GM10248 (cell line): ENCODE results near the gene HSP90AB1.
A peak's percentile ranks its signal among the peaks of the same experiment; 100 is the strongest.

Experiments
- CTCF ChIA-PET: fragments of 300-600 bp; sonication (Branson Sonifier 250); formaldehyde crosslinking; extraction: SDS; loops from one replicate; lab custom pipeline; 2021; ENCODE audit warnings: antibody characterized with exemption; lab: Yijun Ruan, JAX
- POLR2A ChIA-PET: fragments of 350-650 bp; sonication (Branson Sonifier 250); formaldehyde crosslinking; extraction: SDS; loops from one replicate; lab custom pipeline; 2020; ENCODE audit warnings: antibody characterized with exemption; lab: Yijun Ruan, JAX
- DNase-seq: peaks from one replicate; pipeline ENCODE4 v3.0.0; 2012; ENCODE audit errors: extremely low spot score
- CTCF ChIP-seq: IDR thresholded peaks from 2 replicates; pipeline ENCODE4 v1.5.1; 2012; ENCODE audit warnings: mild to moderate bottlenecking, low read depth; ENCODE audit errors: extremely low read depth, missing control alignments, control extremely low read depth

The HSP90AB1 gene

GRCh38 chr6:44255871-44256774, 9.2 kb downstream of the HSP90AB1 start:
- ChIA-PET POLR2A (interaction anchor here (0.7 to 3.7 kb wide), 8 partner anchors 9 to 131 kb away, joined by 3 to 56 read pairs (median 4); partner anchors contain the start of genes CDC5L, HSP90AB1 and SLC29A1), CTCF (interaction anchor here (0.7 to 3.0 kb wide), 25 partner anchors 8 to 588 kb away, joined by 3 to 12 read pairs (median 5); partner anchors contain the start of gene AARS2)
- no peak for TF ChIP-seq CTCF
- DNase-seq, result no peak

GRCh38 chr6:44256775-44257024, 9.8 kb downstream of the HSP90AB1 start:
- TF ChIP-seq CTCF, result no peak
- ChIA-PET CTCF (interaction anchor here (0.7 to 1.8 kb wide), 25 partner anchors 8 to 589 kb away, joined by 3 to 12 read pairs (median 4); partner anchors contain the start of gene AARS2), POLR2A (interaction anchor here (0.7 to 3.7 kb wide), 8 partner anchors 10 to 131 kb away, joined by 3 to 56 read pairs (median 4); partner anchors contain the start of genes CDC5L, HSP90AB1 and SLC29A1)
- no peak for DNase-seq

- ChIA-PET CTCF (interaction anchor here (0.7 to 1.8 kb wide), 24 partner anchors 9 to 589 kb away, joined by 3 to 12 read pairs (median 4); partner anchors contain the start of gene AARS2), POLR2A (interaction anchor here (0.7 to 3.7 kb wide), 8 partner anchors 10 to 130 kb away, joined by 3 to 56 read pairs (median 4); partner anchors contain the start of genes CDC5L, HSP90AB1 and SLC29A1)
- peak; percentile 89 for TF ChIP-seq CTCF
- peak; percentile 79 for DNase-seq
Measured at GRCh38 chr6:44257025-44257752, 10.3 kb downstream of the HSP90AB1 start, which contains the start of gene SLC35B2. SLC35B2 (minus strand) TSS chr6:44257528; CDS start chr6:44257410, 118 bp downstream.

GRCh38 chr6:44257753-44258324, 10.9 kb downstream of the HSP90AB1 start:
- TF ChIP-seq CTCF, result peak; percentile 2
- ChIA-PET POLR2A (interaction anchor here (1.7 to 3.7 kb wide), 2 partner anchors 11 to 35 kb away, joined by 6 to 56 read pairs; partner anchors contain the start of genes HSP90AB1 and SLC29A1), CTCF (interaction anchor here (0.9 to 1.8 kb wide), 7 partner anchors 9 to 23 kb away, joined by 3 to 11 read pairs (median 5); no protein-coding TSS in a partner anchor)
- no peak for DNase-seq

- no peak for TF ChIP-seq CTCF
- POLR2A ChIA-PET, result no interaction called here
- DNase-seq, result no peak
- CTCF ChIA-PET, result interaction anchor here (0.9 to 1.0 kb wide), 4 partner anchors 8 to 47 kb away, joined by 3 to 5 read pairs (median 4); no protein-coding TSS in a partner anchor
Measured at GRCh38 chr6:44258325-44258863, 11.5 kb downstream of the HSP90AB1 start.
